ENCODE measurements around the gene KLHDC8A. TPM values are rescaled to one million over a fixed set of nuclear protein-coding genes. Genes with fewer than 3 reads are reported as not detected.

KLHDC8A gene
- total RNA-seq, 1 donor from 2014 or later, result not detected

DNA sequence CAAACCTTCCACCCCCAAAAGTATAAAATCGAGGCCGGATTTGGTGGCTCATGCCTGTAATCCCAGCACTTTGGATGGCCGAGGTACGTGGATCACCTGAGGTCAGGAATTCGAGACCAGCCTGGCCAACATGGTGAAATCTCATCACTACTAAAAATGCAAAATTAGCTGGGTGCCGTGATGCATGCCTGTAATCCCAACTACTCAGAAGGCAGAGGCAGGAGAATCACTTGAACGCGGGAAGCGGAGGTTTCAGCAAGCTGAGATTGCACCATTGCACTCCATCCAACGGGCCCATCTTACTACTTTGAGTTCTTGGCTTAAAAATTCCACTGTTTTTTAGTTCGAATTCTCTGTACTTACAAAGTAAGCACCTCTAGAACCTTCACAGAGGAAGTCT lies 11.0 kb downstream of the KLHDC8A start:
- no peak for DNase-seq (ENCODE audit: low read depth)

DNA sequence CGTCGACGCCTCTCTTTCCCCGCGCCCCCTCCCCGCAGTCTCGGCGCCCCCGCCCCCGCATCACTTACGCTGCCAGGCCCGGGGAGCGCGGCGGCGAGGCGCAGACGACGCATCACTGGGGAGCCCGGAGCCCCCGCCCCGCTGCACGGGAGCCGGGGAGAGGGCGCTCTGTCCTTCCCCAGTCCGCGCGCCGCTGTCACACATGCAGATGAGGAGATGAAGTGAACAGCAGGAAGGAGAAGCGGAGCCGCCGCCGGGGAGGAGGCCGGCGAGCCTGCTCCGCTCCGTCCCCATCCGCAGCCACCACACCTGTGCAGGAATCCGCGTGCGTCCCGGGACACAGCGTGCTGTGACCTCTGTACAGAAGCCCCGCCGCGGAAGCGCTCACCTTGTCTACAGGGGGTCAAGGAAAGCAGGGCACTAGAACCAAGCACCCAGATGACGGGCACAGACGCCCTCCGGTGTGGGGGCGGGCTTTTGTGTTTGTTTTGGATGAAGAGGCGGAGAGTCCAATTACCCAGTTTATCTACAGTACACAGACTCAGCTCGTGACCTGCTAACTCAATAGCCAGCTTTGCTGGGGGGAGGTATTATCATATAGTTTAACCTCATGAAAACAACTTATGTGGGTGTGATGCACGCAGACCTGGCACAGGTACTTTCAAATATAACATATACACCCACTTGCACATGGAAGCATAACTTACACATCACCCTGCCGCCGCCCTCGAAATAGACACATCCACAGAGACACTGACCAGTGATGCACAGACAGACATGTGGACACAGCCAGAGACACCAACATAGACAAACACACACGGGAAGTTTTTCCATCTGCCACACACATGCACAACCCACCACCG lies 12.4 kb downstream of the KLHDC8A start:
- DNase-seq (ENCODE audit: low read depth), result no peak

DNA sequence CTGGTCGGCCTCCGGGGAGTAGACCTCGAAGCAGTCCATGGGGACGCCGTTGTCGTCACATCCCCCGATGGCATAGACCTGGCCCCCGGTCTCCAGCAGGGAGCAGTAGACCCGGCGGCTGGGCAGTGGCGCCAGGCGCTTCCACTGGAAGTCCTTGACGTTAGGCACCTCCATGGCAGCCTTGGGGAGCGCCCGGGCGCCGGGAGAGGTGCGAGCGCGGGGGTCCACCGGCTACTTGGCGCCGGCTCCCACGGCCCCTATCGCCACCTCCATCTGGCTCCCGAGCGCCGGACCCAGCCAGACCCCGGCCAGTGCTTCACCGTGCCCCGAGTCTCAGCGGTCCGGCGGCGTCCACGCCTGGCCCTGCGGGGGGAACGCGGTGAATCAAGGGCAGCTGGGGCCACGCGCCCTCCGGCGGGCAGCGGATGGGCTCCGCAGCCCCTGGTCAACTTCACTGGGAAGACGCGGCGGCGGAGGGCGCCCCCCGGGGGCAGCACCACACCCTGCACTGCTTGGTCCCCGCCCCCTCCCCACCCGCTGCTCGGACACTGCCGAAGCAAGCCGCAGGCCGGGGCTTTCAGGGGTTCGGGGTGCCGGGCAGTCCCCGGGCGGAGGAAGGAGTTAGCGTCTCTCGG lies 13.2 kb downstream of the KLHDC8A start:
- no peak for DNase-seq (ENCODE audit: low read depth)

DNA sequence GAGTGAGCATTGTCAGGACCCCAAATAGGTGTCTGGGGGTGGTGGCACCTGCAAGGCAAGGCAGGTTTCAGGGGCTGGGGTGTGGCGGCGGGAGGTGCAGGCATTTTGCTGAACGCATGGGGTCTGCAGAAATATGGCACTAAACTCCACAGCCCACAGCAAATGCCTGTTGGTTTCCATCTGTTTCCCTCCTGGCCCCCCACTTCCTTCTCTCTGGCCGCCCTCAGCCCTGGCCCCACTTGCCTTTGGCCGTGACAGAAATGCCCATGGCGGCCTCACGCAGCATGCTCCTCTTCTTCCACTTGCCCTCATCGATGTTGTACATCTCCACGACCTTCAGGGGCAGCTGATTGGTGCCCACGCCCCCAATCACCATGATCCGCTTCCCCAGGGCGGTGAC lies 13.7 kb downstream of the KLHDC8A start:
- no peak for DNase-seq (ENCODE audit: low read depth)

DNA sequence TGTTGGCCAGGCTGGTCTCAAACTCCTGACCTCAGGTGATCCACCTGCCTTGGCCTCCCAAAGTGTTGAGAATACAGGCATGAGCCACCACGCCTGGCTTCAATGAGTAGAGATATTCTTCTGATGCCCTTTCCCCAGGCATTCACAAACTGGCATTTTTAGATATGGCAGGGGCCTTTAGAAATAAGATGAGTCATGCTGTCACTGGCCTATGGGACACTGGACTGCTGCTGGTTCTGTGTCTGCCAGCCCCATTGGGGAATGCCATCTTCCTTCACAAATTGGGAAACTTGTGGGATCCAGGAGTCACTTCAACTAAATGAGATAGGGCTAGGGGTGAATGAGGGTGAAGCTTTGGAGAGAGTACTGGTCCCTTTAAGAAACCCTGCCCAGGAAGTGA lies 16.0 kb downstream of the KLHDC8A start:
- DNase-seq (ENCODE audit: low read depth), result no peak

DNA sequence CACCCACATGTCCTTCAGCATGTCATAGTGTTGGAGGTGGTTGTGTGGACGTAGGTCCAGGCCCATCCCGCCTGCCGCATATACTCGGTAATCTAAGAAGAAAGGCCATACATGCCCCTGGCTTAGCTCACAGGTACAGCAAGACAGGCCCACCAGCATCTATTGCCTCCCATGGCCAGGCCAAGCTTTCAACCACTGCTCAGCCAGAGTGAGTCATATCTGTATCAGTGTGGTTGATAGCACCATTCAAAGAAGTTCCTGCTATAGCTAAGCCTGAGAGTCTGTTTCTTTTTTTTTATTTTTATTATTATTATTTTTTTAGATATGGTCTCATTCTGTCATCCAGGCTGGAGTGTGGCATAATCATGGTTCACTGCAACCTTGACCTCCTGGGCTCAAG lies 17.0 kb downstream of the KLHDC8A start:
- no peak for DNase-seq (ENCODE audit: low read depth)

DNA sequence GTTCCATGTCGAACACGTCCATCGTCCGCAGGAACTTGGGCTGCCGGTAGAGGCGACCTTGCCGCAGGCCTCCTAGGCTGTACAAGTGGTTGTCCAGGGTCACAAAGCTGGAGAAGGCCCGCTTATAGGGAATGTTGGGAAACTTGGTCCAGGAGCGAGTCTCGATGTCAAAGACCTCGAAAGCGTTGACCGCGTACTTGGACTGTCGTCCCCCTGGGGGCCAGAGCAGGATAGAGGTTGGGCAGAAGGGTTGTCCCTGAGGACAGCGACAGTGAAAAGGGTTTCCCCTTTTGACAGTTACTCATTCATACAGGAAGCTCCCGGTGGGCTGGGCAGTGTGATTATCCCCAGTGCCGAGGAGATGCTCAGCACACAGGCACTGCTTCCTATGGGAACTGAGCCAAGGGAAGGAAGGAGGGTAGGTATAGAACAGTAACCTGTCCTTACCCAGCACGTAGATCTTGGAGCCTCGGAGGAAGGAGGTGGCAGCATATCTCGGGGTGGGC lies 17.5 kb downstream of the KLHDC8A start:
- no peak for DNase-seq (ENCODE audit: low read depth)

DNA sequence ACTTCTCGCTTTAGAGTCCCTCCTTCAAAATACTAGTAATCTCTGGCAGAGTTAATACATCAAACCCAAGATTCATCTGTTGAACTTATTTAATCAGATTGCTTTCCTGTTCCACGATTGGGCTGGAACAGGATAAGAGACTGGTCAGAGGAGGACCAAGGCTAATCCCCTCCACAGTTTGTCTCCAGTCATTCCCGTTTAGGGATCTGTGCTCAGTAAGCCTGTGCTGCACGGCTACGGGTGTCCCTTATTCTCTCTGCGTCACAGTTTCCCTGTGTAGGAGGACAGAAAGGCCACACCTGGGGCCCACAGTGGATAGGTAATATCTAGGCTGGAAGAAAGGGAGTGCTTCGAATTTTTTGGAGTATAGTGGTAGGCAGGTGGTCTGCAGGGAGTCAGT lies 18.7 kb downstream of the KLHDC8A start:
- no peak for DNase-seq (ENCODE audit: low read depth)

DNA sequence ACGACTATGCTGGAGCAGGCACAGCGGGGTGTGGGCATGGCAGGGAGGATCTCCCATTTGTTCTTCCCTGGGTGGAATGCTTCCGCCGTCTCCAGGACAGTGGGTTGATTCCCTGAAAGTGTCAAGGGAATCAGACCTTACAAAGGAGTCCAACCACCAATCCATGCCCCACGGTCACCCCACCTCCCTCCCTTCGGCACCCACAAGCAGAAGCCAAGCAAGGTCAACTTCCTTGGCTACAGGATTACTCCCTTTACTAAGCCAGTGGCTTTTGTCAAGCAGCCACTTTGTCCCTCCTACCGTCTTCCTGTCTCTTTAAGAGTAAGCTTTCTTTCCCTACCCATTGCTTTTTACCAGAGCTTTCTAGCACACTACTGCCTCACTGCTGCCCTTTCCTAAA lies 19.2 kb downstream of the KLHDC8A start:
- DNase-seq (ENCODE audit: low read depth), result no peak

DNA sequence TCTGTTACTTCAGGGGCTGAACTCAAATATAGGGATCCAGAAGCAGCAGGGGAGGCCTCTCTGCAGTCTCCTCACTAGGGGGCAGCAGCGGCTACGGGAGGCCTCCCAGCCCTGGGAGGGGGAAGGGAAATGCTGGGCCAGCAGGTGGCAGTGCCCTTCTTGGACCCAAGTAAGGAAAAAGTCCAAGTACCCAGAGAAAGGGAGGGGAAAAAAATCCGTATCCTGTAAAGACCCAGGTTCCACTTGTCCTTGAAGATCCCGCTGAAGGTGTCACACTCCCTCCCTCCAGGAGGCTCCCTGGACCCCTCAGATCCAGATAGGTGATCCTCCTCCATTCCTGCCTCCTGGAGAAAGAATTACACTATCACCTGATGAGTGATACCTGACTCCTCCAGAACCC lies 21.0 kb downstream of the KLHDC8A start:
- peak; percentile 78 for DNase-seq (ENCODE audit: low read depth)

DNA sequence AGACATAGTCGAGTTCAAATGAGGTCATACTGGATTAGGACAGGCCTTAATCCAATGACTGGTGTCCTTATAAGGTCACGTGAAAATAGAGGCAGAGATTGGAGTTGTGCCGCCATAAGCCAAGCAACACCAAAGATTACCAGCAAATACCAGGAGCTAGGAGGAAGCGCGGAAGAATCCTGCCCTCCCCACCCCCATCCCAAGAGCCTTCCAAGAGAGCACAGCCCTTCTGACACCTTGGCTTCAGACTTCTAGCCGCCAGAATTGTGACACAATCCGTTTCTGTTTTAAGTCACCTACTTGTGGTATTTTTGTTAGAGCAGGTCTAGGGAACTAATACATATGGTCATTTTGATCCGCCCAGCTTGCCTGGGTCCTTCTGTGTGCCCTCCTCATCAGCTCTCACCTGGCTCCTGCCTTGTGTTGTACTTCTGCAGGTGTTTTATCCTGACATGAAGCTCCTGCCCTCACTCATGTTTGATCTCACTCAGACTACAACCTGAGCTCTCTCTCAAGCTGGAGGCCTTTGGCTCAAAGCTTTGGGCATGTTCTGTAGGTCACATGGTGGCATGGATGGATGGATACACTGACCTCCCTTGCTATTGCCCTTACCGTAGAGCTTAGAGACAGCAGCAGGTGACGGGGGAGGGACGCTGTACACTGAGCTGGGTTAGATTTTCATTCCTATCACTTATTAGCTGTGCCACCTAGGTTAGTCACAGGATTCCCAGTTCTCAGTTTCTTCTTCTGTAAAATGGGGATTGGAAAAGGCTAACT lies 24.5 kb downstream of the KLHDC8A start:
- DNase-seq (ENCODE audit: low read depth), result no peak

DNA sequence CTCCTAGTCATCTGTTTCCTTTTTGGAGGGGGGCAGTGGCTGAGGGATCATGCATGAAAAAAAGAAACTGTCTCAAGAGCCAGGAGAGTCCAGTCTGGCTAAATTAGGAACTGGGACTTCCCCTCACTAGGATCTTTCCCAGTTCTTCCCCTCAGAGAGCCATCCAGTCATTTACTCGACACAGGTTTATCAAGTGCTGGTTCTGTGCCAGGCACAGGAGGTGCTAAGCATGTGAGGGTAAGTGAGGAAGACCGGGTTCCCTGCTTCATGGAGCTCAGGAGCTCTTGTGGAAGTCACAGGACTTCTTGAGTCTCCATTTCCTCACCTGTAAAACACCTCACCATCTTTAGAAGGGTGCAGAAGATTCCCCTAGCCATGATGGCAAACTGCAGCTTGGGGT lies 26.6 kb downstream of the KLHDC8A start:
- DNase-seq (ENCODE audit: low read depth), result no peak

DNA sequence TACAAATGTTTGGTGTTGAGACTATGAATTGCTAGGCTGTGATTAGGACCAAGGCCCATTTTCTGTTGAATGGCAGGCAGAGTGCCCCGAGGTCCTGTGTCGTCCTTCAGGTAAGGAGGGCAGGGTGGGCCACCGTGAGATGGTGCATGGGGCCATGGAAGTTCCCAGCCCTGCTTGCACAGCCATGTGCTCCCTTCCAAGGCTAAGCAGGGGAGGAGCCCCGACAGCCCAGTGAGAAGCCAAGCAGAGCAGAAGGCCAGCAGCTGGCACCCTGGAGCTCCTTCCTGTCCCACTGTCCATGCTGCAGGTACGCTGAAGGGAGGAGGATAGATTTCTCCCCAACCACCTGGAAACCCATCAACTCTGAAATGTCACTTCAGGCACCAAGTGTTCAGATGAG lies 27.0 kb downstream of the KLHDC8A start:
- DNase-seq (ENCODE audit: low read depth), result no peak

DNA sequence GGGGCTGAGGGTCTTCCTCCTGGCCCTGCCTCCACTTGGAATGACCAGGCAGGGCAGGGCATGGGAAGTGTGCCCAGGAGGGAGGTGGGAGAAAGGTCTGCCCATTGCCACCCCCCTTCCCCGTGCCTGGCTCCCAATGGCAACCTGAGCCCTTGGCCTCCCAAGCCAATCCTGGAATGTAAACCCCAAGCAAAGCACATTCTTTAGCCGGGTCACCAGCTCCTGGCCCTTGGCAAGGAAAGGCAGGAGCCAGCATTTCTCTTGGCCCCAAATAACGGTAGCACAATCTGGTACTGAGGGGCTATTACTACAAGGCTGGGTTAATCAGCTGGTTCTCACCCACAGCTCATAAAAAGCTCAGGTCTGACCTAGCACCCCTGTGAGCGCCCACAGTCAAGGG lies 28.2 kb downstream of the KLHDC8A start:
- no peak for DNase-seq (ENCODE audit: low read depth)

DNA sequence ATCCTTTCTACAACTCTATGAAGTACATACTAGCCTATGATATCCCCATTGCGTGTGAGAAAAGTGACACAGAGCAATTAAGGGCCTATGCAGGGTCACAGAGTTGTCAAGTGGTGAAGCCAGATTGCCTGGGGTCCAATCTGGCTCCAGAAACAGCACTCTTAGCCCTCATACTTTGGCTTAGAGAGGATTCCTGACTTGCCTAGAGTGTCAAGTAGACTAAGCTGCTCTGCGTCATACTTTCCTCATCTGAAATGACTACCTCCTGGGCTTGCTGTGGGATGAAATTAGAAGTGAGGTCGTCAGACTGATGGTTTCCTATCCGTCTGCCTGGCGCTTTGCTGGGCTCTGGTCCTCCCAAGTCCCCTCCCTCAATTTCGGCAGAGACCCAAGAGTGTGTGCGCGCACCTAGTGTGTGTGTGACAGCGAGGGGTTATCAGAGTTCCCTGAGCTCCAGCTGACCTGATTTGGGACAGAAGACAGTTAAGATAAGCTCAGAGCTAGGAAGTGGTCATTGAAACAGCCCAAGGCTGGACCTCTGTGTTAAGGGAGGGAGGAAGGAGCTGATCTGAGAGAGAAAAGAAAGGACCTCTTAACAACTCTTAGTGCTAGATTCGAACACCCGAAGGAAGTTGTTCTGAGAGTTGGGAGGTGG lies 29.8 kb downstream of the KLHDC8A start:
- no peak for DNase-seq (ENCODE audit: low read depth)

DNA sequence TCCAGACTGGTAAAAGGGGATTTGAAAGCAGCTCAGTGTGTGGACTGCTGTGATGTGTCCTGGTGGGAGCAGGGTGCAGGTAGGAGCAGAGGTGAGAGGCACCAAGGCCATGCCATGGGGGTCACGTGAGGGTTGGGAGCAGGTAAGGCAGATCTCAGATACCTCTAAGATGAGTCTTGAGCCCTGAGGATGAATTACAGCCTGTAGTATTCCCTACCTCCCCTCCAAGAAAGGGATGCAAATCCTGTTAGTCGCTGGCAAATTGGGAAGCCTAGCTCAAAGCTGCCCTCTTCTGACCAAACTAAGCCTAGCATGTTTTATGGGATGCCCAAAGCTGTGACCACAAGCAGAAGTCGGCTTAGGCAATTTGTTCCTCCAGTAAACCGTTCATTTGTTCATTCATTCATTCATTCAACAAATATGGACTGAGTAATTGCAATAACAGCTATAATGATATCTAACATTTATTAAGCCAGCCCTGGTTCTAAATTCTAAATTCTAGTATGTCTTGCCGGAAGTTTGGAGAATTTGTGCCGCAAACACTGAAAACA lies 31.3 kb downstream of the KLHDC8A start:
- peak; percentile 81 for DNase-seq (ENCODE audit: low read depth)

DNA sequence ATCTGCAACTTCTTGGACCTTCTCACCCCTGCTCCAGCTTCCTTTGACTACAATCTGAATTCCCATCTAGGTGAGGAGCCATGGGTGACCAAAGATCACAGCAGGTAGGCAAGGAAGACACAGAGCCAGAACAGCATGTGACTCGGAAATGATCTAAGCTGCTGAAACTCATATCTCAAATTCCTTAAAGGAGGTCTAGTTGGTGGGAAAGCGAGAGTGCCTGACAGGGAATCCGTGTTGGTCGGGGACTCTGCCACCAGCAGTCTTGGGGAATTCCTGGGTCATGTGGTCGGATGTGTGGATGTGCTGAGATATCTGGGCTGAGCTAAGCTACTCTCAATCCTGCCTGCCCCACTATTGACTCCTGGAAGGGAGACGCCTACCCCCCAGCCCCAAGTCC lies 31.9 kb downstream of the KLHDC8A start:
- no peak for DNase-seq (ENCODE audit: low read depth)

DNA sequence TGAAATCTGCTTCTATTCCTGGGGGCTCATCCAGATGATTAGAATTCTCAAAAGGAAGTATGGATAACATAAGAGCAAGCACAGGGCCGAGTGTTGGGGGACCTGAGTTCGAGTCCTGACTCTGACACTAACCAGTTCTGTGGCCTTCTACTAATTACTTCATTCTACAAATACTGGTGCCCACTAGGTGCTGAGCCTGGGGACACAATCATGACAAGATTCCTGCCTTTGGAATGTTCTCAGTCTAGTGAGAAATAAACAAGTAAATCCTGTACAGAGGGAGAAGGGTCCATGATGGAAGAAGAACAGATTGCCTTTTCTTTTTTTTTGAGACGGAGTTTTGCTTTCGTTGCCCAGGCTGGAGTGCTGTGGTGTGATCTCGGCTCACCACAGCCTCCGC lies 32.9 kb downstream of the KLHDC8A start:
- no peak for DNase-seq (ENCODE audit: low read depth)

DNA sequence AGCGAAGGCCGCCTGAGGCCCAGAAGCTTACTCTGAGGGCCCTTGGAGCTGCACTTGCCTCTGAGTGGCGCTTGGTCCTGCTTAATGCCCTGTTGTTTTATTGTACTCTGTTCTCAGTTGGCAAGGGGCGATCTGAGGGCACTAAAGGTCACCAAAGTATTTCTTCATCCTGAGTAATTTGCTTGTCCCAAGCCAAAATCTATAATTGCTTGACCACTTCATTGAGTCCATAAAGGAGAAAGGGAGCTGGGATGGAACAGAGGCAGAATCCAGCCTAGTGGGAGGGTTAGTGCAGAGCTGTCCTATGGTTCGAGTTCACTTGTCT lies 34.8 kb downstream of the KLHDC8A start:
- DNase-seq (ENCODE audit: low read depth), result no peak

DNA sequence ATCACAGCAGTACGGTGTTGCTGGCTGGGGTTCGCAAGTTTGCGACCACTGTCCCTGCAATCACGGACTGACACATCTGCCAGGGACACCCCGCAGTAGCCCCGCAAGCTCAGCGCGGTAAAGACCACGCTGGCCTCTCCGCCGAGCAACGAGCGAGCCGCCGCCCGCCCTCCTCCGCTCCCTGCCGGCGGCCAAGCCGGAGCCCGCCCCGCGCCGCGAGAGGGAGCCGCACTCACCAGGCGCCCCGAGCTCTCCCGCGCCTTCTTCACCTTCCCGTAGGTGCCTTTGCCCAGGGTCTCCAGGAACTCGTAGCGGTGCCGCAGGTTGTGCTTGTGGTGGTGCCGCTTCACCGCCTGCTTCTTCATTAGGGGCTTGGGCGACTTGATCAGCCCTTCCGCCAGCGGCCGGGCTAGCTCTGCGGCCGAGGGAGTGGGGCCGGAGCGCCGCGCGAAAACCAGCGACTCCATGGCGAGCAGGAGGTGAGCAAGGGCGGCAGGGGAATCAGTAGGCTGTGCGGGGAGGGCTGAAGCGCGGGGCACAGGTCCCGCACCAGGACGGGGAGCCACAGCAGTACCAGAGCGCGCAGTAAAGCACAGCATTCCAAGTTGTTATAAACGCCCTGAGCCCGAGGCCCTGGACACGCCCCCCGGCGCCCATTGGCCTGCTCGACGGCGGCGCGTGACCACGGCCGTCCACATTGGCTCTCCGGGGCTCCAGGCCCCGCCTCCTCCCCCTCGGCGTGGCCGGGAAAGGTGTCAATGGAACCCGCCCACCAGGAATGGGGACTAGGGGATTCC lies 35.4 kb downstream of the KLHDC8A start, which contains the start of gene NUAK2:
TSS of gene NUAK2 (minus strand) at position 584 of the 797 bp plus-strand sequence. CDS start at position 467, 117 bp downstream.
- DNase-seq (ENCODE audit: low read depth), result peak; percentile 85
